HG03565 (cell line): ENCODE measurements around the gene EID2.

Experiments used
- ATAC-seq: cut with Tn5 transposase; IDR thresholded peaks from one replicate; pipeline ENCODE4 v1.9.1; 2021; ENCODE audit warnings: mild to moderate bottlenecking, moderate library complexity; ENCODE audit not compliant: unreplicated experiment

The EID2 gene

GRCh38 chr19:39506598-39506943 lies 33.4 kb downstream of the EID2 start:
- no peak for ATAC-seq

GRCh38 chr19:39502640-39503417 lies 37.1 kb downstream of the EID2 start:
- no peak for ATAC-seq

- ATAC-seq = no peak
These were observed 38.6 kb downstream of the EID2 start for GRCh38 chr19:39501340-39501739.

GRCh38 chr19:39500543-39500942 lies 39.4 kb downstream of the EID2 start:
- no peak for ATAC-seq

- ATAC-seq = no peak
These were observed 40.0 kb downstream of the EID2 start for GRCh38 chr19:39499932-39500331.

- ATAC-seq = no peak
These were observed 40.9 kb downstream of the EID2 start, which contains the start of gene DLL3 for GRCh38 chr19:39498798-39499642. Gene DLL3, plus strand, starts transcription at chr19:39498947. Its CDS starts 28 bp downstream, at chr19:39498975.

GRCh38 chr19:39497996-39498797 lies 41.8 kb downstream of the EID2 start:
- no peak for ATAC-seq

GRCh38 chr19:39497701-39497995 lies 42.3 kb downstream of the EID2 start:
- no peak for ATAC-seq

GRCh38 chr19:39496063-39496462 lies 43.9 kb downstream of the EID2 start:
- no peak for ATAC-seq

GRCh38 chr19:39494661-39495060 lies 45.3 kb downstream of the EID2 start:
- ATAC-seq = no peak

- no peak for ATAC-seq
These were observed 47.2 kb downstream of the EID2 start for GRCh38 chr19:39492788-39493187.

- ATAC-seq = no peak
These were observed 47.7 kb downstream of the EID2 start for GRCh38 chr19:39492225-39492624.

- ATAC-seq = no peak
These were observed 50.2 kb downstream of the EID2 start for GRCh38 chr19:39489756-39490155.
